ENCODE results near the gene LRRC26.

GRCh38 chr9:137145731-137146526 lies 23.9 kb downstream of the LRRC26 start:
- TF ChIP-seq HNF4A (CRISPR knock-in tag; IDR thresholded peaks at IDR 0.05) (no peak), MXD3 (CRISPR knock-in tag; IDR thresholded peaks at IDR 0.05) (no peak), POLR2A (IDR thresholded peaks at IDR 0.05; ENCODE audit: insufficient read depth in 1 of 2, low read depth in 2 of 2, low read length in 2 of 2) (no peak), ZNF335 (CRISPR knock-in tag; IDR thresholded peaks at IDR 0.05) (no peak), ZNF570 (CRISPR knock-in tag; IDR thresholded peaks at IDR 0.05; ENCODE audit: borderline replicate concordance) (no peak), SMARCC2 (IDR thresholded peaks at IDR 0.05) (no peak), CEBPZ (IDR thresholded peaks at IDR 0.05; ENCODE audit: low read length) (no peak), KDM4B (CRISPR knock-in tag; IDR thresholded peaks at IDR 0.05) (no peak), CTCF (CRISPR knock-in tag; IDR thresholded peaks at IDR 0.05) (no peak)

All from HepG2 (cell line).